ENCODE results near the gene SPTBN4.

- peak; percentile 99 for TF ChIP-seq POLR2A (IDR thresholded peaks at IDR 0.05; ENCODE audit: low read depth, low read length)
- TF ChIP-seq CTCF (conservative IDR thresholded peaks at IDR 0.05; ENCODE audit: low read depth, low read length): peak; percentile 49
- TF ChIP-seq USF2 (IDR thresholded peaks at IDR 0.05; ENCODE audit: low read depth, low read length): no peak
- TF ChIP-seq MAFK (IDR thresholded peaks at IDR 0.05; ENCODE audit: low read depth, low read length): no peak
Observed at GRCh38 chr19:40425450-40426287, 41.1 kb upstream of the SPTBN4 start, which contains the start of gene SERTAD1.
